ENCODE data around the gene CFAP65. TPM values are rescaled to one million over a fixed set of nuclear protein-coding genes. Genes with fewer than 3 reads are reported as not detected.
A peak's percentile ranks its signal among the peaks of the same experiment; 100 is the strongest.

CFAP65 gene
- total and polyA plus RNA-seq, 2 of the 4 experiments (the other 2 are of a cell fraction): not detected

GRCh38 chr2:218959761-218960308 is 81.5 kb downstream of the CFAP65 start (continued):
- TF ChIP-seq ELK1 (IDR thresholded peaks at IDR 0.05; ENCODE audit: borderline replicate concordance, low read depth, low read length): no peak
- no peak for TF ChIP-seq CEBPB (IDR thresholded peaks at IDR 0.05; ENCODE audit: low read depth, low read length)

DNA sequence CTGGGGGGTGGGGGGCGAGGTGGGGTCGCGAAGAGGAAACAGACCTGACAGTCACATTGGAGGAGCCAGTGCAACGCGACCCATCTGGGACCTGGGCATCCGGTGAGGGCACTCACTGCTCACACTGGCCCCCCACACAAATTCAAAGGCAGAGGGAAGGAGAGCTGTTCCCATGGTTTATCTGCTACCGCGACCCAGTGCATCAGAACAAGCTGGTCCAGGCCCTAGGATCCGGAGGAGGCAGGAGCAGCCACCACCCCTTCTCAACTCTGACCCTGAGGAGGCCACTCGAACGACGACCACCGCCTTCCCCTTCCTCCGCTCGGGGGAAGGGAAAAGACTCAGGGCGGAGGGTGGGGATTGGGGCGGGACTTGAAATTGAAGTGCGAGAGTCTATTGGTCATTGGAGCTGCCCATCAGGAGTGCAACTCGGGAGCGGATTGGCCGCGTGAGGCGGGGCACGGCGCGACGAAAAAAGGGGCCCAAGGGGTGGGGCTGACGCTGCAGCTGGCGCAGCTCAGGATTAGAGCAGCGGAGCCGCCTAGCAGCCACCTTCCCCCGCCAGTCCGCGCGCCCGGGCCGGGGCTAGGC is 82.1 kb downstream of the CFAP65 start, which contains the start of gene CDK5R2:
Gene CDK5R2, plus strand, starts transcription at position 526 of the 591 bp plus-strand sequence. CDS start 155 bp downstream, outside the sequence.
- Histone ChIP-seq H3K79me1 (ENCODE audit: low read depth in 1 of 2, low read length in 2 of 2) (no peaks in the 10 kb centered on the region), H3K56ac (ENCODE audit: extremely low read depth, insufficient read depth, low read length) (no peak within 1 kb of the TSS), H4K91ac (ENCODE audit: insufficient read depth, low read depth, low read length) (no peak within 1 kb of the TSS), H3K27me3 (ENCODE audit: control insufficient read depth, insufficient read depth, low read length) (peaks cover 75% of the 10 kb centered on the region), H3K9me1 (ENCODE audit: insufficient read depth, low read length) (0 out of 2 replicates have a peak, but pooled peaks cover 4% of the 10 kb centered on the region), H3K36me3 (ENCODE audit: control insufficient read depth, insufficient read depth, low read length) (no peaks in the 10 kb centered on the region), H3K4me3 (ENCODE audit: insufficient read depth, low read depth, low read length) (peak within 1 kb of the TSS; percentile 44), H2AFZ (replicated peaks; ENCODE audit: low read length, poor library complexity) (peak within 1 kb of the TSS; percentile 87), H2BK20ac (ENCODE audit: low read depth, low read length) (no peak within 1 kb of the TSS), H2BK15ac (ENCODE audit: low read depth, low read length) (no peak within 1 kb of the TSS), H3K4me2 (ENCODE audit: low read depth, low read length) (peak within 1 kb of the TSS; percentile 85), H3K18ac (ENCODE audit: low read depth, low read length) (no peak within 1 kb of the TSS), H2AK9ac (replicated peaks; ENCODE audit: low read depth, low read length, poor library complexity) (no peak within 1 kb of the TSS), H2BK5ac (ENCODE audit: low read depth, low read length, poor library complexity, severe bottlenecking) (no peak within 1 kb of the TSS), H3K14ac (replicated peaks; ENCODE audit: low read depth, low read length) (no peak within 1 kb of the TSS), H3K4me1 (ENCODE audit: control insufficient read depth, insufficient read depth, low read length) (no peaks in the 10 kb centered on the region), H4K5ac (ENCODE audit: low read depth, low read length) (no peak within 1 kb of the TSS), H3K9me3 (ENCODE audit: control insufficient read depth, insufficient read depth, low read length) (no peaks in the 10 kb centered on the region), H4K20me1 (ENCODE audit: insufficient read depth, low read length) (no peaks in the 10 kb centered on the region; the same call in 1 of the 2 replicates), H2AK5ac (ENCODE audit: low read depth, low read length) (no peak within 1 kb of the TSS), H4K8ac (ENCODE audit: low read depth in 2 of 2, low read length in 2 of 2) (no peak within 1 kb of the TSS), H3K9ac (ENCODE audit: low read depth, low read length) (no peak within 1 kb of the TSS), H3K4ac (ENCODE audit: low read depth, low read length) (no peak within 1 kb of the TSS), H2BK120ac (ENCODE audit: low read depth, low read length) (no peak within 1 kb of the TSS), H3K27ac (ENCODE audit: insufficient read depth, low read length) (no peak within 1 kb of the TSS), H3K23ac (ENCODE audit: low read depth, low read length) (no peak within 1 kb of the TSS)
- DNase-seq (peak; percentile 72), ATAC-seq (ENCODE audit: low read depth) (peak; percentile 94)
- intact Hi-C loops (cut with micrococcal nuclease): no loop called here
- WGBS, 2 experiments (ENCODE audit: extremely low coverage in 2 of 2, insufficient read length in 1 of 2): 0% methylated on average over 13 of the region's 37 CpGs; no CpG with 5 or more reads in 1 of the 2 experiments
- CTCF ChIA-PET: interaction anchor here (0.6 kb wide), 1 partner anchor 21 kb away, joined by 4 read pairs; no protein-coding TSS in a partner anchor
- BruUV-seq (replicated peaks): no TSS peak
- POLR2A ChIA-PET (ENCODE audit: unreplicated experiment): no interaction called here
- dilution Hi-C loops (cut with HindIII; ENCODE audit: low sequenced_read_pairs, unreplicated experiment): no loop called here
- in situ Hi-C loops (cut with MboI; ENCODE audit: low sequenced_read_pairs): no loop called here
- TF ChIP-seq POLR2A (IDR thresholded peaks at IDR 0.05; ENCODE audit: low read depth, low read length) (no peak), ELK1 (IDR thresholded peaks at IDR 0.05; ENCODE audit: borderline replicate concordance, low read depth, low read length) (no peak), CEBPB (IDR thresholded peaks at IDR 0.05; ENCODE audit: low read depth, low read length) (no peak), RCOR1 (IDR thresholded peaks at IDR 0.05; ENCODE audit: insufficient replicate concordance, low read length) (no peak), BHLHE40 (IDR thresholded peaks at IDR 0.05; ENCODE audit: low read depth, low read length) (no peak), CHD1 (IDR thresholded peaks at IDR 0.05; ENCODE audit: low read depth, low read length) (no peak), MAZ (IDR thresholded peaks at IDR 0.05; ENCODE audit: borderline replicate concordance, low read depth, low read length) (no peak), RAD21 (IDR thresholded peaks at IDR 0.05; ENCODE audit: low read length) (no peak), USF2 (IDR thresholded peaks at IDR 0.05; ENCODE audit: low read depth, low read length) (no peak)
- TF ChIP-seq, protein P1, sequence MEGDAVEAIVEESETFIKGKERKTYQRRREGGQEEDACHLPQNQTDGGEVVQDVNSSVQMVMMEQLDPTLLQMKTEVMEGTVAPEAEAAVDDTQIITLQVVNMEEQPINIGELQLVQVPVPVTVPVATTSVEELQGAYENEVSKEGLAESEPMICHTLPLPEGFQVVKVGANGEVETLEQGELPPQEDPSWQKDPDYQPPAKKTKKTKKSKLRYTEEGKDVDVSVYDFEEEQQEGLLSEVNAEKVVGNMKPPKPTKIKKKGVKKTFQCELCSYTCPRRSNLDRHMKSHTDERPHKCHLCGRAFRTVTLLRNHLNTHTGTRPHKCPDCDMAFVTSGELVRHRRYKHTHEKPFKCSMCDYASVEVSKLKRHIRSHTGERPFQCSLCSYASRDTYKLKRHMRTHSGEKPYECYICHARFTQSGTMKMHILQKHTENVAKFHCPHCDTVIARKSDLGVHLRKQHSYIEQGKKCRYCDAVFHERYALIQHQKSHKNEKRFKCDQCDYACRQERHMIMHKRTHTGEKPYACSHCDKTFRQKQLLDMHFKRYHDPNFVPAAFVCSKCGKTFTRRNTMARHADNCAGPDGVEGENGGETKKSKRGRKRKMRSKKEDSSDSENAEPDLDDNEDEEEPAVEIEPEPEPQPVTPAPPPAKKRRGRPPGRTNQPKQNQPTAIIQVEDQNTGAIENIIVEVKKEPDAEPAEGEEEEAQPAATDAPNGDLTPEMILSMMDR (conservative IDR thresholded peaks at IDR 0.05; ENCODE audit: low read depth, low read length): no peak

All from IMR-90 (cell line).